ENCODE results near the gene CDK9.
"Not testable (repeated sequence)": the region's sequence is repeated elsewhere in the genome, so short reads cannot be mapped to it uniquely, and the experiment has no call there.

Gene CDK9

DNA sequence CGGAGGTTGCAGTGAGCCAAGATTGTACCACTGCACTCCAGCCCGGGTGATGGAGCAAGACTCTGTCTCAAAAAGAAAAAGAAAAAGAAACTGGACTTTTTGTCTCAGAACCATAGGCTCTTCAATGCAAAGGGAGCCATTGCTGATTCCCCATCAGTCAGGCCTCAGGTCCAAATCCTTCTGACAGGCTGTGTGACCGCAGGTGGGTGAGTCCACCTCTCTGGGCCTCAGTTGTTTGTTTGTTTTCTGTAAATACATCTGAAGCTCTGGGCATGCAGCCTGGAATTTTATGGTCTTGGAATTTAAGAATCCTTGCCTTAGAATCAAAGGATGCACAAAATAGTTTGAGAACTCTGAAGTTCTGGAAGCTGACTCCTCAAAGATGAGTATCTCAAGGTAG, 29.6 kb upstream of the CDK9 start:
- TF ChIP-seq, protein P1, sequence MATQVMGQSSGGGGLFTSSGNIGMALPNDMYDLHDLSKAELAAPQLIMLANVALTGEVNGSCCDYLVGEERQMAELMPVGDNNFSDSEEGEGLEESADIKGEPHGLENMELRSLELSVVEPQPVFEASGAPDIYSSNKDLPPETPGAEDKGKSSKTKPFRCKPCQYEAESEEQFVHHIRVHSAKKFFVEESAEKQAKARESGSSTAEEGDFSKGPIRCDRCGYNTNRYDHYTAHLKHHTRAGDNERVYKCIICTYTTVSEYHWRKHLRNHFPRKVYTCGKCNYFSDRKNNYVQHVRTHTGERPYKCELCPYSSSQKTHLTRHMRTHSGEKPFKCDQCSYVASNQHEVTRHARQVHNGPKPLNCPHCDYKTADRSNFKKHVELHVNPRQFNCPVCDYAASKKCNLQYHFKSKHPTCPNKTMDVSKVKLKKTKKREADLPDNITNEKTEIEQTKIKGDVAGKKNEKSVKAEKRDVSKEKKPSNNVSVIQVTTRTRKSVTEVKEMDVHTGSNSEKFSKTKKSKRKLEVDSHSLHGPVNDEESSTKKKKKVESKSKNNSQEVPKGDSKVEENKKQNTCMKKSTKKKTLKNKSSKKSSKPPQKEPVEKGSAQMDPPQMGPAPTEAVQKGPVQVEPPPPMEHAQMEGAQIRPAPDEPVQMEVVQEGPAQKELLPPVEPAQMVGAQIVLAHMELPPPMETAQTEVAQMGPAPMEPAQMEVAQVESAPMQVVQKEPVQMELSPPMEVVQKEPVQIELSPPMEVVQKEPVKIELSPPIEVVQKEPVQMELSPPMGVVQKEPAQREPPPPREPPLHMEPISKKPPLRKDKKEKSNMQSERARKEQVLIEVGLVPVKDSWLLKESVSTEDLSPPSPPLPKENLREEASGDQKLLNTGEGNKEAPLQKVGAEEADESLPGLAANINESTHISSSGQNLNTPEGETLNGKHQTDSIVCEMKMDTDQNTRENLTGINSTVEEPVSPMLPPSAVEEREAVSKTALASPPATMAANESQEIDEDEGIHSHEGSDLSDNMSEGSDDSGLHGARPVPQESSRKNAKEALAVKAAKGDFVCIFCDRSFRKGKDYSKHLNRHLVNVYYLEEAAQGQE (IDR thresholded peaks at IDR 0.05; ENCODE audit: insufficient replicate concordance, low read depth): no peak
- no peak for TF ChIP-seq POLR2AphosphoS5 (IDR thresholded peaks at IDR 0.05; ENCODE audit: low read depth)
- TF ChIP-seq SPI1 (IDR thresholded peaks at IDR 0.05; ENCODE audit: borderline replicate concordance, low read depth): no peak
- no peak for TF ChIP-seq GABPA (IDR thresholded peaks at IDR 0.05; ENCODE audit: low read depth)
- TF ChIP-seq, protein P2, sequence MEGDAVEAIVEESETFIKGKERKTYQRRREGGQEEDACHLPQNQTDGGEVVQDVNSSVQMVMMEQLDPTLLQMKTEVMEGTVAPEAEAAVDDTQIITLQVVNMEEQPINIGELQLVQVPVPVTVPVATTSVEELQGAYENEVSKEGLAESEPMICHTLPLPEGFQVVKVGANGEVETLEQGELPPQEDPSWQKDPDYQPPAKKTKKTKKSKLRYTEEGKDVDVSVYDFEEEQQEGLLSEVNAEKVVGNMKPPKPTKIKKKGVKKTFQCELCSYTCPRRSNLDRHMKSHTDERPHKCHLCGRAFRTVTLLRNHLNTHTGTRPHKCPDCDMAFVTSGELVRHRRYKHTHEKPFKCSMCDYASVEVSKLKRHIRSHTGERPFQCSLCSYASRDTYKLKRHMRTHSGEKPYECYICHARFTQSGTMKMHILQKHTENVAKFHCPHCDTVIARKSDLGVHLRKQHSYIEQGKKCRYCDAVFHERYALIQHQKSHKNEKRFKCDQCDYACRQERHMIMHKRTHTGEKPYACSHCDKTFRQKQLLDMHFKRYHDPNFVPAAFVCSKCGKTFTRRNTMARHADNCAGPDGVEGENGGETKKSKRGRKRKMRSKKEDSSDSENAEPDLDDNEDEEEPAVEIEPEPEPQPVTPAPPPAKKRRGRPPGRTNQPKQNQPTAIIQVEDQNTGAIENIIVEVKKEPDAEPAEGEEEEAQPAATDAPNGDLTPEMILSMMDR (IDR thresholded peaks at IDR 0.05; ENCODE audit: insufficient read depth, low read length): no peak
- Histone ChIP-seq H3K27me3 (ENCODE audit: insufficient read depth, poor library complexity, severe bottlenecking) (no peaks in the 10 kb centered on the region), H3K4me3 (replicated peaks; ENCODE audit: insufficient read depth, low read length) (no peak overlapping the region), H3K27ac (replicated peaks) (no peak overlapping the region)
- DNase-seq (ENCODE audit: low read depth in 1 of 2, low spot score in 1 of 2): no peak

DNA sequence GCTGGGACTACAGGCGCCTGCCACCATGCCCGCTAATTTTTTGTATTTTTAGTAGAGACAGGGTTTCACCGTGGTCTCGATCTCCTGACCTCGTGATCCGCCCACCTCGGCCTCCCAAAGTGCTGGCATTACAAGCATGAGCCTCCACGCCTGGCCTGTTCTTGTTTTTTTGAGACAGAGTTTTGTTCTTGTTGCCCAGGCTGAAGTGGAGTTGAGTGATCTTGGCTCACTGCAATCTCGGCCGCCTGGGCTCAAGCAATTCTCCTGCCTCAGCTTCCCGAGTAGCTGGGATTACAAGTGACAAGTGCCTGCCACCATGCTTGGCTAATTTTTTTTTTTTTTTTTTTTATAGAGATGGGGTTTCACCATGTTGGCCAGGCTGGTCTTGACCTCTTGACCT, 29.1 kb upstream of the CDK9 start:
- H3K27me3 ChIP-seq (ENCODE audit: insufficient read depth, poor library complexity, severe bottlenecking); H3K4me3 ChIP-seq (replicated peaks; ENCODE audit: insufficient read depth, low read length); DNase-seq (ENCODE audit: low read depth in 1 of 2, low spot score in 1 of 2); H3K27ac ChIP-seq (replicated peaks): not testable (repeated sequence)

DNA sequence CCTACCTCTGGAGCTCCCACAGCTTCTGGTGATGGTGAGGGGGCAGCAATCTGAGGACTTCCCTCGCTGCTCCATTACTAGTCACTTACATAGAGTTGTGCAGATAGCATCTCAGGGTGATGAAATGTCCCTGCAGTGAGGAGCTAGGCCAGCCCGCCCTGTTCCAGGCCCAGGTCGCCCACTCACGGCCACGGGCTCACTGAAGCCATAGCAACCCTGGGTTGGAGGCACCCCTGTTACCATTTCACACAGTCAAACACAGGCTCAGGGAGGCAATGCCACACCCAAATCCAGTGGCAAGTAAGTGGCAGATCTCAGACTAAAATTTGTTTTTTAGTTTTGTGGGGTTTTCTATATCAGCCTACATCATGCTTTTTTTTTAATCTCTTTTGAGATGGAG, 27.0 kb upstream of the CDK9 start:
- TF ChIP-seq POLR2AphosphoS5 (IDR thresholded peaks at IDR 0.05; ENCODE audit: low read depth): no peak
- TF ChIP-seq, protein P1 (IDR thresholded peaks at IDR 0.05; ENCODE audit: insufficient replicate concordance, low read depth): no peak
- no peak for TF ChIP-seq GABPA (IDR thresholded peaks at IDR 0.05; ENCODE audit: low read depth)
- no peak for TF ChIP-seq SPI1 (IDR thresholded peaks at IDR 0.05; ENCODE audit: borderline replicate concordance, low read depth)
- TF ChIP-seq, protein P2 (IDR thresholded peaks at IDR 0.05; ENCODE audit: insufficient read depth, low read length): no peak
- Histone ChIP-seq H3K4me3 (replicated peaks; ENCODE audit: insufficient read depth, low read length) (no peak overlapping the region), H3K27me3 (ENCODE audit: insufficient read depth, poor library complexity, severe bottlenecking) (no peaks in the 10 kb centered on the region), H3K27ac (replicated peaks) (no peak overlapping the region)
- DNase-seq (ENCODE audit: low read depth in 1 of 2, low spot score in 1 of 2): no peak

DNA sequence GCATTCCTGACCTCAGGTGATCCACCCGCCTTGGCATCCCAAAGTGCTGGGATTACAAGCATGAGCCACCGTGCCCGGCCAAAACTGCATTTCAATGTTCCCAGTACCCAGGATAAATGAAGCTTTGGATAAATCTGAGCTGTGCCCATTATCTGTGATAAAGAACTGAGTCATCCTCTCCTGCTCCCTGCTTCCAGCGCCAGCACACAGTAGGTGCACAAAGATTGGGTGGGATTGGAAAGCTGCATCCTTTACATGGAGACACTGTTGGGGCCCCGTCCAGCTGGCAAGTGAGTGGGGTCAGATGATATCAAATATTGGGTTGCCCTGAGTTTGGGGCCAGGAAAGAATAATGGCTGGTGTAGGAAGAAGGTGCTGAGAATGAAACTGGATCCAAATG, 24.8 kb upstream of the CDK9 start:
- H3K4me3 ChIP-seq (replicated peaks; ENCODE audit: insufficient read depth, low read length): no peak overlapping the region
- DNase-seq (ENCODE audit: low read depth in 1 of 2, low spot score in 1 of 2): no peak
- TF ChIP-seq, protein P1 (IDR thresholded peaks at IDR 0.05; ENCODE audit: insufficient replicate concordance, low read depth): no peak
- TF ChIP-seq SPI1 (IDR thresholded peaks at IDR 0.05; ENCODE audit: borderline replicate concordance, low read depth) (no peak), POLR2AphosphoS5 (IDR thresholded peaks at IDR 0.05; ENCODE audit: low read depth) (no peak), GABPA (IDR thresholded peaks at IDR 0.05; ENCODE audit: low read depth) (no peak)
- TF ChIP-seq, protein P2 (IDR thresholded peaks at IDR 0.05; ENCODE audit: insufficient read depth, low read length): no peak
- H3K27me3 ChIP-seq (ENCODE audit: insufficient read depth, poor library complexity, severe bottlenecking): no peaks in the 10 kb centered on the region
- H3K27ac ChIP-seq (replicated peaks): no peak overlapping the region

Measured in HL-60 (cell line).